Activated CD4-positive, alpha-beta T cell treated with anti-CD3 and anti-CD28 coated beads, Interleukin-2, amount 50 U/mL, for 1 hour (primary cell): ENCODE measurements around the gene PARD6B.
"Not testable (repeated sequence)": the region's sequence is repeated elsewhere in the genome, so short reads cannot be mapped to it uniquely, and the experiment has no call there.

ENCODE experiments used
- DNase-seq: peaks from one replicate; pipeline ENCODE4 v3.0.0-alpha.2; 2020

PARD6B gene

DNA sequence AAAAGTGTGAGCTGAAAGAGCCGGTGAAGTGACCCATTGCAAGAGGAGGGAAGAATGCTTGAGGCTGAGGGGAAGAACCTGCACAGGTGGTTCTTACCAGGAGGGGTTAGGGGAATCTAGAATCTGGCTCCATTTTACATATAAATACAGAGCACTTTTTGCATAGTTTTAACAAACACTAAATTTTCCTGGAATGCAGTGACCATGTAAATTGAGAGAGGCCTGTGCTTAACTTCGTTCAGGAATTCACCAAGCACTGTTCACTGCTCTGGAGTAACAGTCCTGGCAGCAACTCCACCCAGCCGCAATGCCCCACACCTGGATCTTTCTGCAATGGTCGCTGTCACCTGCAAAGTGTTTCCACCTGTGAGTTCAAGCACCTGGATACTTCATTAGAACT lies 26.9 kb upstream of the PARD6B start:
- DNase-seq = no peak

DNA sequence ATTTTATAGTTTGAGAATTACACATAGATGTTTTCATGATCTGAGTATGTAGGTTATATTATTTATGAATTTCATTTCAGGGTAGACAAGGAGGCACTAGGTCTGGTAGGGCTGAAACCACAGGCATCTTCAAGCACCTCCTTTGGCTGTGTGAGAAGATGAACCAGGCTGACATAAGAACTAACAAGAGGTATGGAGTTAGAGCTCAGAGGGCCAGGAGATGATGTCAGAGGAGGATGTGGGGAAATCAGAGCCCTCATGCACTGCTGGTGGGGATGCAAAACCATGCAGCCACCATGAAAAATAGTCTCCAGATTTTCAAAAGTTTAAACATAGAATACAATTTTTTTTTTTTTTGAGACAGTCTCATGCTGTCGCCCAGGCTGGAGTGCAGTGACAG lies 26.4 kb upstream of the PARD6B start:
- no peak for DNase-seq

DNA sequence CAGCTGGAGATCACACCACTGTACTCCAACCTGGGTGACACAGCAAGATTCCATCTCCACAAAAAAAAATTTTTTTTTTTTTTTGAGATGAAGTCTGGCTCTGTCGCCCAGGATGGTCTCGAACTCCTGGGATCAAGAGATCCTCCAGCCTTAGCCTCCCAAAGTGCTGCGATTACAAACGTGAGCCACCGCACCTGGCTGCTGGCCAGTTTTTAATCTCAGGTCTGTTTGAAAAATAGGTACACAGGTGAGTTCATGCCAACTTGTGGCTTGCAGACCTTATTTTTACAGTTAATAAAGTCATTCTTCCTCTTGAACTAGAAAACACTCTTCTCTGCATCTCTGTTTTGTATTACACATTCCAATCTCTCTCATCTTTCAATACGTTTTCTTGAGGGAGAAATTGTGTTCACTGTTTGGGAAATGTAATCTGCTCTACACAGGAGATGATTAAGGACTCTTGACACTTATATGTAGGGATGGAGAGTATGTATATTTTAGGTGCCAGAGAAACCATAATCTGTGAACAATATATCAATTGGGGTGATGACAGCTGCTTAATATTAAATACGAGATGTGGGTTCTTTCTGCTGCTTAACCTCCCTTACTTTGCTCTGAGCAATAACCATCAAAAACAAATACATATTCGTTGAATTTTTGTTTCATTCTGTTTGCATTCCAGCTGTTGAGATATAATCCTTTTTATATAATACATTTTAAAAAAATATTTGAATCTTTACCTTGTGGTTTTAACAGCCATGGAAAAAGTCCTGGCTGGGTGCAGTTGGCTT lies 22.3 kb upstream of the PARD6B start:
- no peak for DNase-seq

DNA sequence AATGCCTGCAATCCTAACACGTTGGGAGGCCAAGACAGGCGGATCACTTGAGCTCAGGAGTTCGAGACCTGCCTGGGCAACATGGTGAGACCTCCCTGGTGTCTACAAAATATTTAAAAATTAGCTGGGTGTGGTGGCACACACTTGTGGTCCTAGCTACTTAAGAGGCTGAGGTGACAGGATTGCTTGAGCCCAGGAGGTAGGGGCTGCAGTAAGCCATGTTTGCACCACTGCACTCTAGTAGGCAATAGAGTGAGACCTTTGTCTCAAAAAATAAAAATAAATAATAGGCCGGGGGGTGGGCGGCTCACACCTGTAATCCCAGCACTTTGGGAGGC lies 21.8 kb upstream of the PARD6B start:
- no peak for DNase-seq

DNA sequence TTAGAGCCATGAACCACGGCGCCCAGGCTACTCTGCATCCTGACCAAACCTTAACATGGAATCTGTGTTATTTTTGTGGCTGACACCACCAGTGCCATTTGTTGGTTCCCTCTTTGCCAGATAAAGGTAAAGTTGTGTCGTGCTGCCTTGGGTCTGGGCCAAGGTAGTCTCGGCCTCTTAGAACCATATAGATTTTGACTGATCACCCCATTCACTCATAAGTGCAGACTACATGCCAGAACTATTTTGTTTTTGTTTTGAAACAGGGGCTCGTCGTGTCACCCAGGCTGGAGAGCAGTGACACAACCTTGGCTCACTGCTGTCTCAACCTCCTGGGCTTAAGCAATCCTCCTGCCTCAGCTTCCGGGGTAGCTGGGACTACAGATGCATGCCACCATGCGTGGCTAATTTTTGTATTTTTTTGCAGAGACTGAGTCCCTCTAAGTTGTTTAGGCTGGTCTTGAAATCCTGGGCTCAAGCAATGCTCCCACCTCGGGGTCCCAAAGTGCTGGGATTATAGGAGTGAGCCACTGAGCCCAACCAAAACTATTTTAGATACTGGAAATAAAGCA lies 20.8 kb upstream of the PARD6B start:
- DNase-seq = no peak

DNA sequence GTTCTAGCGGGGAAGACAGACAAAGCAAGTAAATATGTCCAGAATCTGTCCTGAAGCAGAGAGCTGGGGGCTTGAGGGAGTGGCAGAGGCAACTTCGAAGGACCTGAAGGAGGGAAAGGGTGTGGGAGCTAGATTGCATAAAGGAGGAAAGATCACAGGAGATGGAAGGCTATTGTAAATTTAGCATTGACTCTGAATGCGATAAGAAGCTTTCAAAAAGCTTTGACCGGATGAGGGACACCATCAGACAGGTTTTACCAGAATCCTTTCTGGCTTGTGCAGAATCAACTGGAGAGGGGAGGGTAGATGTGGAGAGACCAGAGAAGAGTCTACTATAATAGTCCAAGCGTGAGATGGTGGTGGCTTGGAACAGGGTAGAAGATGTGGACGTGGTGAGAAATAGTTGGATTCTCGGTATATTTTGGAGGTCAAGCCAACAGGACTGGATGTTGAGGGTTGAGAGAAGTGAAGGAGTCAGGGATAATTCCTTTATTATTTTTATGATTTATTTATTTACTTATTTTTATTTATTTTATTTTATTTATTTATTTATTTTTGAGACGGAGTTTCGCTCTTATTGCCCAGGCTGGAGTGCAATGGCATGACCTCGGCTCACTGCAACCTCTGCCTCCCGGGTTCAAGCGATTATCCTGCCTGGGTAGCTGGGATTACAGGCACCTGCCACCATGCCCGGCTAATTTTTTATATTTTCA lies 20.1 kb upstream of the PARD6B start:
- DNase-seq = no peak

DNA sequence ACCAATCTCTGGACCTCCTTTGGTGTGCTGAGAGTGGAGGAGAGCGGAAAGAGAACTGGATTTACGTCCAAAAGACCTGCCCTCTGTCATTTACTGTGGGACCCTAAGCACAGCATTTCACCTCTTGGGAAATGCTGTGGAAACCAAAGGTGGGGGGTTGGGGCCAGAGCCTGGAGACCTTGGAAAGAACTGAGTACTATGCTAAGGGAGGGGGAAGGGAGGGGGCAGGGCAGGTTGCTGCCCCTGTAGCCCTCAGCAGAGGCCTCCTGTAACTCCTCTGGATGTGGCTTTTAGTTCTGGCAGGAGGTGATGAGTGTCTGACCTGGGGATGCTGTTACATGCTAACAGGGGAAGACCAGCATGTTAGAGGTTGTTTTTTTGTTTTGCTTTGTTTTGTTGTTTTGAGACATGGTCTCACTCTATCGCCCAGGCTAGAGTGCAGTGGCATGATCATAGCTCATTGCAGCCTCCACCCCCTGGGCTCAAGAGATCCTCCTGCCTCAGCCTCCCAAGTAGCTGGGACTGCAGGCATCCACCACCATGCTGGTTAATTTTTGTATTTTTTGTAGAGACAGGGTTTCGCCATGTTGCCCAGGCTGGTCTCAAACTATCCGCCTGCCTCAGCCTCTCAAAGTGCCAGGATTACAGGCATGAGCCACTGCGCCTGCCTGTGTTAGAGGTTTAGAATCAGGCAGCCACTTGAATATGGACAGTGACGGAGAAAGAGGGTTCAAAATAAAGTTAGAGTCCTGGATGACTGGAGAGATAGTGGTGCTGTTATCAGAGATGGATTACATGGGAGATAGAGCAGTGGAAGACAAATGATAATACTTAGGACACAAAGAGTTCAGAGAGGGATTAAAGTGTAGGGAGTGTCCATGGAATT lies 18.4 kb upstream of the PARD6B start:
- DNase-seq = no peak

DNA sequence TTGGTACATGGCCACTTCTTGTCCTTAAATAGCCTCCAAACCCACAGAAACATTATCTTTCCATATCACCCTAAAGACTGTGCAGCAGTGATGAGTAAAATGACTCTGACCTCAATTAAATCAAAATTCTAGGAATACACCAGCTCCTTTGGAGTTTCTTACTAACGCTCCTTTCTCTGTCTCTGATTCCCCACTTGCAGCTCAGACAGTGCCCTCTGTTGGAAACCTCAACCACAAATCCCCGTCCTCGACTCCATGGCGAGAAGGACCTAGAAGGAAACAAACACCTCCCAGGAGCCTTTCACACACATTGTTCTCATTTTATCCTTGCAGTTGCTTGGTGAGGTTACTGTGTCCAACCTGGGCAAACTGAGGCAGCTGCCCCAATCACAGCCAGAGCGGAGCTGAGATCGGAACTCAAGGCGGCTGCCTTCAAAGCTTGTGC lies 17.7 kb upstream of the PARD6B start:
- DNase-seq = no peak

DNA sequence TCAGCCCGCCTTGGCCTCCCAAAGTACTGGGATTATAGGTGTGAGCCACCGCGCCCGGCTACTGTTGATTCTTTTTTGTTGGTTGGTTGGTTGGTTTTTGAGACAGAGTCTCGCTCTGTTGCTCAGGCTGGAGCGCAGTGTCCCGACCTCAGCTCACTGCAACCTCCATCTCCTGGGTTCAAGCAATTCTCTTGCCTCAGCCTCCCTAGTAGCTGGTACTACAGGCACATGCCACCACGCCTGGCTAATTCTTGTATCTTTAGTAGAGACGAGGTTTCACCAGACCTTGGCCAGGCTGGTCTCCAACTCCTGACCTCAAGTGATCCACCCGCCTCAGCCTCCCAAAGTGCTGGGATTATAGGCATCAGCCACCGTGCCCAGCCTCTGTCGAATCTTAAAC lies 17.0 kb upstream of the PARD6B start:
- not testable (repeated sequence) for DNase-seq

DNA sequence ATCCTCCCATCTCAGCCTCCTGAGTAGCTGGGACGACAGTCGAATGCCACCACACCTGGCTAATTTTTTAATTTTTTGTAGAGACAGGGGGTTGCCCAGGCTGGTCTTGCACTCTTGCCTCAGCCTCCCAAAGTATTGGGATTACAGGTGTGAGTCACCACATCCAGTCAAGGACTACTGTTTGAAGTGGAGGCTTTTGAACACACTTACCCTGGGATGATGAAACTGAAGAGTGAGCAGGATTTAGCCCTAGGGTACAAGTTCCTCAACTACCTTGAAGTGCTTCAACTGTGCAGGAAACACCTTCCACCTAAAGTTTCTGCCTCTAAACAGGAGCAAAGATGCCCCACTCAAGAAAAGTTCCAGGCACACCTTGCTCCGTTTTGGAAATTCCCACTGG lies 15.7 kb upstream of the PARD6B start:
- DNase-seq = no peak

DNA sequence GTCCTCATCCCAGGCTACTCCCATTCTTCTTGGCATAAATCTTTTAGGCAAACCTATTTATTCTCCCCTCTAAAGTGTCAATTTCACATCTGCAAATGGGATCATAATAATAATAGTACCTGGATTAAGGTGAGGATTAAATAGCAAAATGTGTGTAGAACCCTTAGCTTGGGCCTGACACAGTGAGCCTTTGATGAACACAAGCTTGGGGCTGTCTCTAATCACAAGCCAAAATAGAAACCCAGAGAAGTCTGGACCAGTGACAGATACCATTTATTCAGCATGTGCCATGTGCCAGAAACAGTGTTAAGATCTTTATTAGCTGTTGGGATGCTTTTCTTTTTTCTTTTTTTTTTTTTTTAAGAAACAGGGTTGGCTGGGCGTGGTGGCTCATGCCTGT lies 14.9 kb upstream of the PARD6B start:
- no peak for DNase-seq

DNA sequence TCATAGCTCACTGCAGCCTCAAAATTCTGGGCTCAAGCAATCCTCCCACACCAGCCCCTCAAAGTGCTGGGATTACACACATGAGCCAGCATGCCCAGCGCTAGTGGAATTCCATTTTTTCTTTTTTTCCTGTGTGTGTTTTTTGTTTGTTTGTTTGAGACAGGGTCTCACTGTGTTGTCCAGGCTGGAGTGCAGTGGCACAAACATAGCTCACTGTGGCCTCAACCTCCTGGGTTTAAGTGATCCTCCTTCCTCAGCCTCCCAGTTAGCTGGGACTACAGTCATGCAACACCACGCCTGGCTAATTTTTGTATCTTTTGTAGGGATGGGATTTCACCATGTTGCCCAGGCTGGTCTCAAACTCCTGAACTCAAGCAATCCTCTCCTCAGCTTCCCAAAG lies 14.1 kb upstream of the PARD6B start:
- DNase-seq = no peak

DNA sequence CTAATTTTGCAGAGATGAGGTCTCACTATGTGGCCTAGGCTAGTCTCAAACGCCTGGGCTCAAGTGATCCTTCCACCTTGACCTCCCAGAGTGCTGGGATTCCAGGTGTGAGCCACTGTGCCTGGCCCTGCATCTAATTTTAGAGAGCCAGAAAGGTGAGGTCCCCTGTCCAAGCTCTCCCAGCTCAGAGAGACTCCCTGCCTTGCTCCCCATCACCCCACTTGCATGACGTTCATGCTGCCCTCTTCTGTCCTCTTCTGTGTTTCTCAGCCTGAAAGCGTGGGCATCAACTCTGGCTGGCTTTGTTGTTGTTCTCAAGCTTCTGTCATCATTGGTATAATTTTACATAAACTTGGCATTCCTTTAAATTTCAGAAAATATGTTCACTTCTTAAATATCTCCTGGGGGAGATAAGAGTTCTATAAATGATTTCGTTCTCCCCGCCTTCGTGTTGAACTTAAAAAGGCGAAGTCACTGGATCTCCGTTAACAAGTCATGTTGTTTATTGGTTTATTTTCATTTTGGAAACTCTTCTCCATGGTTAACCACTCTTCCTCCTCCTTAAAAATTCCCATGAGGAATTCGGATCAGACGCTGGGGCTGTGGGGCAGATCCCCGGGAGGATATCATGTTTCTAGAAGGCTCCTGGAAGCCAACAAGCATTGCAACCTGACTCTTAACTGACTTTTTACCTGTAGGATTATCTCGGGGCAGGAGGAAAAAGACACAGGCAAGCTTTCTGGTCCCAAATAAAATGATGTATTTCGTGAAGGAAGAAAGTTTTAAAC lies 13.2 kb upstream of the PARD6B start:
- DNase-seq = no peak

DNA sequence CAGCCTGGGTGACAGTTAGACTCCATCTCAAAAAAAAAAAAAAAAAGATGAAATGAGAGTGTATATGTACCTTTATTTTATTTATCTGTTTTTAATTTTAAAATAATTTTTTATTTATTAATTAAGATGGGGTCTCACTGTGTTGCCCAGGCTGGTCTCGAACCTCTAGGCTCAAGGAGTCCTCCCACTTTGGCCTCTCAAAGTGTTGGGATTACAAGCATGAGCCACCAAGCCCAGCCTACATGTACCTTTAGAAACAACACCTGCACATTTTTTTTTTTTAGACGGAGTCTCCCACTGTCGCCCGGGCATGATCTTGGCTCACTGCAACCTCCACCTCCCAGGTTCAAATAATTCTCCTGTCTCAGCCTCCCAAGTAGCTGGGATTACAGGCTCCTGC lies 12.1 kb upstream of the PARD6B start:
- no peak for DNase-seq

DNA sequence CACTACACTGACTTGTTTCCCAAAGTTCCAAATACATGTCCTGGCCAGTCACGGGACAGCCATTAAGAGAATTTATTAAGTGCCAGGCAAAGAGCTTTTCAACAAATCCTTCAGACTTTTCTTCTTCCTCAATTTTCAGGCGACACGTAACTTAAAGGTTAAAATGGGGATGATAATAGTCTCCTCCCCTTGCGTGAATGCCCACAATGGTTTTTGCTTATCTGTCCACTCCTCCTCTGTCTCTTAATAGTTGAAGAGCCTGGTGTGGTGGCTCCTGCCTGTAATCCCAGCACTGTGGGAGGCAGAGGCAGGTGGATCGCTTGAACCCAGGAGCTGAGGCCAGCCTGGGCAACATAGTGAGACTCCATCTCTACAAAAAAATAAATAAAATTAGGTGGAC lies 11.4 kb upstream of the PARD6B start:
- DNase-seq = no peak

DNA sequence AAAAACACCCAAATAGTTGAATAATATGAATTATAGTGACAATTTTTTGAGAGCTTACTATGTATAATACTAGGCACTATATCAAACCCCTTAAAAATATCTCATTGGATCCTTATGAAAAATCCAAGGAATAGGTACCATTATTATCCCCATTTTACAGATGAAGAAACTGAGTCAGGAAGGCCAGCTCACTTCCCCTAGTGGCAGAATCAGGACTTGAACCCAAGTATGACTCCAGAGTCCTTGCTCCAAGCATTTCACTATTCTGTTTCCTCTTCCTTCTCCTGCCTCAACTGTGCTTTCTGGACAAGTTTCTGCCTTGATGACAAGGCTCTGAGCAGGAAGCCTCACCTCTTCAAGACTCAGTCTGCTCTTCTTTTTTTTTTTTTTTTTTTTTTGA lies 10.8 kb upstream of the PARD6B start:
- no peak for DNase-seq

DNA sequence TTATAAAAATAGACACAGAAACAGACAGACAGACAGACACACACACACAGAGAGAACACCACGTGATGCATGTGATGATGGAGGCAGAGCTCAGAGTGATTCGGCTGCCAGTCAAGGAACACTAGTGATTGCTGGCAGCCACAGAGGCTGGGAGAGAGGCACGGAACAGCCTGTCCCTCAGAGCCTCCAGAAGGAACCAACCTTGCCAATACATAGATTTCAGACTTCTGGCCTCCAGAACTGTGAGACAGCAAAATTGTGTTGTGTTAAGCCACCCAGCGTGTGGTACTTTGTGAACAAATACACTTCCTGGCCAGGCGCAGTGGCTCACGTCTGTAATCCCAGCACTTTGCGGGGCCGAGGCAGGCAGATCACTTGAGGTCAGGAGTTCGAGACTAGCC lies 9.5 kb upstream of the PARD6B start:
- no peak for DNase-seq

DNA sequence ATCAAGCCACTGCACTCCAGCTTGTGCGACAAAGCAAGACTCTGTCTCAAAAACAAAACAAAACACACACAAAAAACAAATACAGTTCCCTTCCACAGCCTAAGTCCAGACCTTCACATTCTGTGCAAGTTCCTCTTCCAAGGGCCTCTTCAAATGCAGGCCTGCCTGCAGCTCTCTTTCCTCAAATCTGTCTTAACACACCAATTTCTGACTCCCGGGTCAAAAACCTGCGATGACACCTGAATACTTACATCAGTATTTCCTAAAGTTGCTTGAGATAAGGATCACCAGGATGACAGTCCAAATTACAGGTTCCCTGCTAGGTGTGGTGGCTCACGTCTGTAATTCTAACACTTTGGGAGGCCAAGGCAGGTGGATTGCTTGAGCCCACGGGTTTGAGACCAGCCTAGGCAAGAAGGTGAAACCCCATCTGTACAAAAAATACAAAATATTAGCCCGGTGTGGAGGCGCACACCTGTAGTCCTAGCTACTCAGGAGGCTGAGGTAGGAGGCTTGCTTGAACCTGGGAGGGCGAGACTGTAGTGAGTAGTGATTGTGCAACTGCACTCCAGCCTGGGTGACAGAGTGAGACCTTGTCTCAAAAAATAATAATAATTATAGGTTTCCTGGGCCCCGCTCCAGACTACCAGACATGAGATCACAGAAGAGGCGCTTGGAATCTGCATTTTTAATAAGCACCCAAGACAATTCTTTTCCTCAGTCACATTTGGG lies 8.8 kb upstream of the PARD6B start:
- no peak for DNase-seq

DNA sequence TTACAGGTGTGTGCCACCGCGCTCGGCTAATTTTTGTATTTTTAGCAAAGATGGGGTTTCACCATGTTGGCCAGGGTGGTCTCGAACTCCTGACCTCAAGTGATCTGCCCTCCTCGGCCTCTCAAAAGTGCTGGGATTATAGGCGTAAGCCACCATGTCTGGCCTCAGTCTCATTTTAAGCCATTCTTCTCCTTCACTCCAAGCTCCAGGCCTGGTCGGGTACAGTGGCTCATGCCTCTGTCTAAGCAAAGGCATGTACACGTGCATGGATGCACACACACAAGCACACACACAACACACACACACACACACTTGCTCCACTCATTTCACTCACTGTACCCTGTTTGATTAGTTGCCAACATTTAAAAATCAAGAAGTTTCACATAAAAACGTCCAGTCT lies 7.7 kb upstream of the PARD6B start:
- no peak for DNase-seq

DNA sequence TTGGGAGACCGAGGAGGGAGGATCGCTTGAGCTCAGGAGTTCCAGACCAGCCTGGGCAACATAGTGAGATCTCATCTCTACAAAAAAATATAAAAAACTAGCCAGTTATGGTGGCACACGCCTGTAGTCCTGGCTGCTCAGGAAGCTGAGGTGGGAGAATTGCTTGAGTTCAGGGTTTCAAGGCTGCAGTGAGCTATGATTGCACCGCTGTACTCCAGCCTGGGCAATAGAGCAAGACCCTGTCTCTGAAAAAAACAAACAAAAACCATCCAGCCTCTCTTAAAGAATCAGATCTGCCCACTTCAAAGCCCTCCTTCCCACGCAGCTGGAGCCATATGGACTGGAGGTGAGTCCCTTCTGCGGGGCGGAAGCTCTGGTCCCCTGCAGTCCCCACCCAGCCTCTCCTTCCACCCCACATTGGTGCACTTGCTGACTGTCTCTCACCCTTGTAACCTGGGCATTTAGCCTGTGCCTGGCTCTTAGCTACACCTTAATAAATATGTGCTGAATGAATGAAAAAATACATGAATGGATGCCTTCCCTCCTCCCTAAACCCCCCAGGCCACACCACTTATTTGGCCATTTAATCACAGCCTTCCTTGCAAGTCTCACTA lies 7.2 kb upstream of the PARD6B start:
- DNase-seq = no peak
